ENCODE results near the gene TIMP1.

The TIMP1 gene

GRCh38 chrX:47634871-47635575 is 52.8 kb downstream of the TIMP1 start:
- no peak for DNase-seq (ENCODE audit: low read depth in 2 of 2)

All from stimulated activated CD8-positive, alpha-beta memory T cell treated with anti-CD3 and anti-CD28 coated beads, Interleukin-15, amount 100 ng/mL, for 48 hours (primary cell).